Stimulated activated CD8-positive, alpha-beta memory T cell treated with anti-CD3 and anti-CD28 coated beads, Interleukin-7, amount 100 ng/mL, for 4 hours (primary cell): ENCODE results near the gene ZNF710.
"Not testable (repeated sequence)": the region's sequence is repeated elsewhere in the genome, so short reads cannot be mapped to it uniquely, and the experiment has no call there.

Experiments used
- DNase-seq, 2 donors: peaks; one replicate each; pipeline ENCODE4 v3.0.0-alpha.2; 2020; ENCODE audit warnings: low read depth in 2 of 2

Gene ZNF710

GRCh38 chr15:90060797-90061196 is 59.7 kb downstream of the ZNF710 start:
- DNase-seq = no peak

- peak in 1 of 2 donors; percentile 14 for DNase-seq
These were observed 60.9 kb downstream of the ZNF710 start for GRCh38 chr15:90062023-90062442.

DNA sequence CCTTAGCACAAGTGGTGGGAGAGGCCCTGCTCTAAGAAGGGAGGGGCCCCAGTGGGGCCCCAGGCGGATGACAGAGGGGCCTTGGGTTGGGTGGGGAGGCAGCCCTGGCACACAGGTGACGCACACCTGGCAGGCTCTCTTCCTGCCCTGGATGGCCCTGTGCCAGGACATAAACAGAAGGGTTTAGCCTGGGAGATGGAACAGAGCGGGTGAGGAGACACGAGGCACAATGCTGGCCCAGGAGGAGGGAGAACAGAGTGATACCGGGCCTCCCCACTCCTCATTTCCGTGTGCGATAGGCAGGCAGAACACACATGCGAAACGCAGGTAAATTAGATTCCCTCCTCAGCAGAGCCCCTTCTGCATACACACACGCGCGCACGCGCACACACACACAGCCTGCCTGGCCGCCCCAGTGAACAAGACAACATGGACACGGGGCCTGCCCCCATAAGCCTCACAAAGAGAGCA is 61.4 kb downstream of the ZNF710 start:
- no peak for DNase-seq

- no peak for DNase-seq
These were observed 62.0 kb downstream of the ZNF710 start for GRCh38 chr15:90062973-90063769.

GRCh38 chr15:90063770-90064247 is 62.7 kb downstream of the ZNF710 start:
- DNase-seq = no peak

- DNase-seq = no peak
These were observed 64.0 kb downstream of the ZNF710 start for GRCh38 chr15:90064911-90065681.

DNA sequence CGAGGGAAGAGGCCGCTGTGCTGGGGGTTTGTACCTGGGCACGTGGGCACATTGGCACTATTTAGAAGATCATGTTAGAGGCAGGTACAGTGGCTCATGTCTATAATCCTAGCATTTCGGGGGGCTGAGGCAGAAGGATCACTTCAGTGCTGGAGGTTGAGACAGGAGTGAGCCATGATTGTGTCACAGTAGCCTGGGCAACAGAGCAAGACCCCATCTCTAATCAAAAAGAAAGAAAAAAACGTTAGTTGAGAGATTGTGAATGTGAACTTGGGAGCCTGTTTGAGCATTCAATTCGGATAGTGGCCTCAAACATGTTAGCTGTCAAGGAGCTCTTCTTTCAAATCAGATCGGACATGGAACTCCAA is 64.5 kb downstream of the ZNF710 start:
- DNase-seq = no peak

- DNase-seq = no peak
These were observed 66.2 kb downstream of the ZNF710 start for GRCh38 chr15:90067181-90067952.

DNA sequence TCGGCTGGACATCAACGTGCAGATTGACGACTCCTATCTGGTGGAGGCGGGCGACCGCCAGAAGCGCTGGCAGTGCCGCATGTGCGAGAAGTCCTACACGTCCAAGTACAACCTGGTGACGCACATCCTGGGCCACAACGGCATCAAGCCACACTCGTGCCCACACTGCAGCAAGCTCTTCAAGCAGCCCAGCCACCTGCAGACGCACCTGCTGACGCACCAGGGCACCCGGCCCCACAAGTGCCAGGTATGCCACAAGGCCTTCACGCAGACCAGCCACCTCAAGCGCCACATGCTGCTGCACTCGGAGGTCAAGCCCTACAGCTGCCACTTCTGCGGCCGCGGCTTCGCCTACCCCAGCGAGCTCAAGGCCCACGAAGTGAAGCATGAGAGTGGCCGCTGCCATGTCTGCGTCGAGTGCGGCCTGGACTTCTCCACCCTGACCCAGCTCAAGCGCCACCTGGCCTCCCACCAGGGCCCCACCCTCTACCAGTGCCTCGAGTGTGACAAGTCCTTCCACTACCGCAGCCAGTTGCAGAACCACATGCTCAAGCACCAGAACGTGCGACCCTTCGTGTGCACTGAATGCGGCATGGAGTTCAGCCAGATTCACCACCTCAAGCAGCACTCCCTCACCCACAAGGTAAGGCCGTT is 67.0 kb downstream of the ZNF710 start:
- no peak for DNase-seq

DNA sequence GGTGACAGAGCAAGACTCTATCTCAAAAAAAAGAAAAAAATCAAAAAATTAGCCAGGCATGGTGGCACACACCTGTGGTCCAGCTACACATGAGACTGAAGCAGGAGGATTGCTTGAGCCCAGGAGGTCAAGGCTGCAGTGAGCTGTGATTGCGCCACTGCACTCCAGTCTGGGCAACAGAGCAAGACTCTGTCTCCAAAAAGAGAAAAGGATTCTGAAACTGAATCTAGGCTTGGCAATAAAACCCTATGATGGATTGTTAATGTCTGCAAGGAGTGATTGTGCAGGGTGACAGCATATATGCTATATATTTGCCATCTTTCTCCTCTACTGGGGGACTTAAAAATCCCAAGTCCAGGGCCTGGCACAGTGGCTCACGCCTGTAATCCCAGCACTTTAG is 69.5 kb downstream of the ZNF710 start:
- not testable (repeated sequence) for DNase-seq

GRCh38 chr15:90071220-90071807 is 70.2 kb downstream of the ZNF710 start:
- peak; percentile 67 to 80 for DNase-seq

GRCh38 chr15:90072978-90073640 is 72.0 kb downstream of the ZNF710 start:
- DNase-seq = no peak

DNA sequence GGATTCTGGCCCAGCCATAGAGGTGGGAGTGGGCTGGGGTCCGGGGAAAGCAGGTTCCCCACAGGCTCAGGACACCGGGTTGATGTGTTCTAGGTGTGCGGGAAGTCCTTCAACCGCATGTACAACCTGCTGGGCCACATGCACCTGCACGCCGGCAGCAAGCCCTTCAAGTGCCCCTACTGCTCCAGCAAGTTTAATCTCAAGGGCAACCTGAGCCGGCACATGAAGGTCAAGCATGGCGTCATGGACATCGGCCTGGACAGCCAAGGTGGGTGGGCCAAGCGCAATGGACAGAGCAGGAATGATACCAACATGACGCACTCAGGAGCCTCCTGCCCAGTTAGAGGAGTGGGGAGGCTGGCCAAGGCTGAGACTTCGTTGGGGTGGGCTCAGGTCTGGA is 72.9 kb downstream of the ZNF710 start:
- DNase-seq = no peak

DNA sequence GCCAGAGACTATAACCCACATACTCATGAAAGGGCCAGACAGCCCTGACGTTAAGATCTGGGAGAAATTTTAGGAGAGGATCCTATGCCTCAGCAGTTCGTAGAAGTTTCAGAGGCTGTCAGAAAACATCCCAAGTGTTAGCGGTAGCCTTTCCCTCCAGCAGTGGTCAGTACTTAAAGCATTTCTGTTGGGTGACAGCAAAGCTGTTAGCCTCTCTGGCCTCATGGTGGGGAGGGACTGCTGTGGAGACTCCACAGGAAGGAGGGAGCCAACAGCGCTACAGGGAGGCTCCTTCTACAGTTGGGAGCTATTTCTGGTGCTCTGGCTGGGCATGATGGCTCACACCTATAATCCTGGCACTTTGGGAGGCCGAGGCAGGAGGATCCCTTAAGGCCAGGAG is 73.8 kb downstream of the ZNF710 start:
- DNase-seq = no peak

DNA sequence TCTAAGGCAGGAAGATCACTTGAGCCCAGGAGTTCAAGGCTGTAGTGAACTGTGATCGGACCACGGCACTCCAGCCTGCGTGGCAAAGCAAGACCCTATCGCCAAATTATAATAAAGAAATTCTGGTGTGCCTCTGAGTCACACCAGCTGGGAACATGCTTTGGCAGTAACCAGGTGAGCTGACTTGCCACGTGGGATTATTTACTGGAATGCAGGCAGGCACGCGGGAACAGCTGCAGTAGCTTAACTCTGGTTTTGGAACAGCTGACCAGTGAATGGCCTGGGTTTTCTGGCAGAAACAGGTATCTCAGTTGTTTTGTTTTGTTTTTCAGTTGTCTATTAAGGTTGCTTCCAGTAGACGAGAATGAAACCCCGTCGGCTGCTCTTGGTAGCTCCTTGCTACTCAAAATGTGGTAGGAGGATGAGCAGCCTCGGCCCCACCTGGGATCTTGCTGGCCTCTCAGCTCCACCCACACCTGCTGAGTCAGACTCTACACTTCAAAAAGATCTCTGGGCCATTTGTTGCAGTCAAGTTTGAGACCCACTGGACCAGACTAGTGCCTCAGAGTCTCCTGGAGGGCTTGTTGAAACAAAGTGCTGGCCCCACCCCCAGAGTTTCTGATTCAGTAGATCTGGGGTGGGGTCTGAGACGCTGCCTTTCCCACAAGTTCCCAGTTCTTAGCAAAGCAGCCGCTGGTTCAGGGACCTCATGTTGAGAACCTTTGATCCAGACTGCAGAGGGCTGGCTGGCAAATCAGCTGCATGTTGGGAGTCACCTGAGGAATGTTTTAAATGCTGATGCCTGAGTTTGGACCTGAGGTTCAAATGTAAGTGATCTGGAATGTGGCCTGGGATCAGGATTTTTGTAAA is 74.5 kb downstream of the ZNF710 start:
- no peak for DNase-seq

DNA sequence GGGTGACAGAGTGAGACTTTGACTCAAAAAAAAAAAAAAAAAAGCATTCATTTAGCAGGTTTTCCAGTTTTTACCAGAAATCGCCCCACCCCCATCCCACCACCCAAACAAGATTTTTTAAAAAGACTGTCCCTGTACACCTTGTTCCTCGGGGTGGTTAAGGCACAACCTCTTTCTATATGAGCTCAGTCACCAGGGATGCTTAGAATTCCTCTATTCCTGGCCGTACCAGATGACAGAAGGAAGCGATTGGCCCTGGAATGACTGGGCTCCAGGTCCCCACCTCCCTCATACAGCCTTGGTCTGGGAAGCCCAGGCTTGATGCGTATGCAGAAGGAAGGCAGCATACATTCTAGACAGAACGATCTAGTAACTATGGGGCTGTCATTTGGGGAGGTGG is 75.6 kb downstream of the ZNF710 start:
- DNase-seq = no peak

GRCh38 chr15:90078965-90079364 is 77.8 kb downstream of the ZNF710 start:
- DNase-seq = no peak

DNA sequence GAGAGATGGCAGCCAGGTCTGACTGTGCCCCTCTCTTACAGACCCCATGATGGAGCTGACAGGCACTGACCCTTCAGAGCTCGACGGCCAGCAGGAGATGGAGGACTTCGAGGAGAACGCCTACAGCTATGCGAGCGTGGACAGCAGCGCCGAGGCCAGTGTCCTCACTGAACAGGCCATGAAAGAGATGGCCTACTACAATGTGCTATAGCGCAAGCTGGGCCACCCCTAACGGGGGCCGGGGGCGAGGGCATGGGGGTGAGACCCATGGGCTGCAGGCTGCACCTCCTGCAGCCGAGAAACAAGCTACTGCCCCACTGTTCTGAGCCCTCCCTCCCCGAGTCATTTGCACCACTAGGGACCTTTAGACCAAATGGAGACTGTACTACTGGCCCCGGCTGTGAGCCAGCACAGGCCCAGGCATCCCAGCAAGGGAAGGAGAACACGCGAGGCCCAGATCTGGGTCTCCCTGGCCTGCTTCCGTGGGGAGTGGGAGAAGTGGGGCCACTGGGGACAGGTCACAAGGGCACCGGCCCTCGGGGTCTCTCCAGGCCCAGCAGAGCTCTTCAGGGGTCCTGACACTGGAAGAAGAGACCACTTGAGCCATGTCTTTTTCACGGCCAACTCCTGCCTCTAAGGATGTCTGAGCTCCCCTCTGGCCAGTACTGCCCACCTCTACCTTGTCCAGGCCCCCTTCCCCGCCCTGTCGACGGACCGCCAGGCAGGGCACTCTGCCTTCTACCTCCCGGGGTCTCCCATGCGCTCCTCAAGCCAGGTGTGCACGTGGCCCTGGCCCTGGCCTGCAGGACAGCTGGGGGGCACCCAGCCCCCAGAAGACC is 78.7 kb downstream of the ZNF710 start:
- DNase-seq = no peak

DNA sequence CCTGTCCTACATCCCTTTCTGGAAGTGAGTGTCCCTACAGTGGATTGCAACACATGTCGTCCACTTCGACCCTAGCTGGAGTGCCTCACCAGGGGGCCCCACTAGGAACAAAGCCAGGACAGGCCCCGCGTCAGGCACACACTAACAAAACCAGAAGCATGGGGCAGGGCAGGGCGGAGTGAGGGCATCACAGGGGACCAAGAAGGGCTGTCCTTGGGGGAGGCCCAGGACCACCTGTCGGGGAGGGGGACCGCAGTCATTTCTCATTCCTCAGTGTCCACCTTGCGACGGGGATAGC is 79.3 kb downstream of the ZNF710 start:
- DNase-seq = no peak
